Keratinocyte (primary cell): ENCODE results near the gene PCDHB9. TPM values are rescaled to one million over a fixed set of nuclear protein-coding genes. Genes with fewer than 3 reads are reported as not detected.
"Not testable (repeated sequence)": the region's sequence is repeated elsewhere in the genome, so short reads cannot be mapped to it uniquely, and the experiment has no call there.

Experiments used
- DNase-seq: peaks from one replicate; pipeline ENCODE4 v3.0.0-alpha.2; 2011; ENCODE audit warnings: low read depth, missing footprints, low spot score
- FAIRE-seq: peaks from 2 replicates; lab custom pipeline; 2011; peaks lifted over from hg19 to GRCh38; lab: Jason Lieb, UNC
- H2AFZ ChIP-seq: 2 replicates; pipeline ENCODE4 v1.6.0; 2012; ENCODE audit warnings: low read length, control low read depth, inconsistent platforms; ENCODE audit not compliant: control insufficient read depth
- H3K27ac ChIP-seq: 2 replicates; pipeline ENCODE4 v1.5.1; 2011; ENCODE audit warnings: low read length; ENCODE audit not compliant: control insufficient read depth, insufficient read depth
- H3K27me3 ChIP-seq: 3 replicates; pipeline ENCODE4 v1.6.0; 2011; ENCODE audit warnings: low read length; ENCODE audit not compliant: control insufficient read depth, insufficient read depth; ENCODE audit errors: extremely low read depth
- H3K36me3 ChIP-seq, 2 experiments: 2 replicates in 1 of 2; 3 replicates in 1 of 2; pipeline ENCODE4 v1.5.1; 2011; ENCODE audit warnings: low read length in 2 of 2, mild to moderate bottlenecking in 1 of 2; ENCODE audit not compliant: control insufficient read depth in 2 of 2, insufficient read depth in 2 of 2; ENCODE audit errors: extremely low read depth in 1 of 2
- H3K4me1 ChIP-seq: 3 replicates; pipeline ENCODE4 v1.5.1; 2011; ENCODE audit warnings: low read length; ENCODE audit not compliant: control insufficient read depth, insufficient read depth; ENCODE audit errors: extremely low read depth
- H3K4me2 ChIP-seq: 3 replicates; pipeline ENCODE4 v1.6.0; 2011; ENCODE audit warnings: low read depth, low read length; ENCODE audit not compliant: control insufficient read depth, insufficient read depth; ENCODE audit errors: extremely low read depth
- H3K4me3 ChIP-seq, 3 experiments: fragments of 200-600 bp in 1 of 3; sonication (generic) in 1 of 3; 2 replicates in 2 of 3; 3 replicates in 1 of 3; pipeline ENCODE4 v1.5.1; 2011 to 2016; ENCODE audit warnings: low read length in 3 of 3, mild to moderate bottlenecking in 3 of 3, control low read depth in 2 of 3, inconsistent platforms in 1 of 3, low read depth in 1 of 3, mixed read lengths in 1 of 3, mixed run types in 1 of 3, moderate library complexity in 1 of 3; ENCODE audit not compliant: control insufficient read depth in 2 of 3, insufficient read depth in 2 of 3; ENCODE audit errors: extremely low read depth in 1 of 3
- H3K79me2 ChIP-seq: 2 replicates; pipeline ENCODE4 v1.6.0; 2012; ENCODE audit warnings: low read length; ENCODE audit not compliant: control insufficient read depth, insufficient read depth
- H3K9ac ChIP-seq: 3 replicates; pipeline ENCODE4 v1.6.0; 2011; ENCODE audit warnings: low read length; ENCODE audit not compliant: control insufficient read depth, insufficient read depth; ENCODE audit errors: extremely low read depth
- H3K9me1 ChIP-seq: 3 replicates; pipeline ENCODE4 v1.6.0; 2011; ENCODE audit warnings: low read length; ENCODE audit not compliant: control insufficient read depth, insufficient read depth; ENCODE audit errors: extremely low read depth
- H3K9me3 ChIP-seq: 2 replicates; pipeline ENCODE4 v1.5.1; 2012; ENCODE audit warnings: low read depth, low read length; ENCODE audit not compliant: control insufficient read depth
- H4K20me1 ChIP-seq: 3 replicates; pipeline ENCODE4 v1.6.0; 2011; ENCODE audit warnings: low read length; ENCODE audit not compliant: control insufficient read depth, insufficient read depth; ENCODE audit errors: extremely low read depth
- EZH2 ChIP-seq: IDR thresholded peaks from one replicate; pipeline ENCODE4 v1.6.1; 2012; ENCODE audit warnings: inconsistent platforms, mild to moderate bottlenecking, low read length, moderate library complexity
- dilution Hi-C: fragments of 300-500 bp; cut with MboI; formaldehyde crosslinking; loops from one replicate; pipeline ENCODE4 v1.7.0; 2020; ENCODE audit warnings: low sequenced_read_pairs; ENCODE audit not compliant: extremely low pct_ligation_motif_present
- polyA plus RNA-seq, 5 experiments: library from polyadenylated mRNA; depleted of rRNA in 3 of 5; stranded (reverse) in 3 of 5; stranded (forward) in 1 of 5; unstranded in 1 of 5; fragments of >200 nt; gene quantifications; 1 replicate in 1 of 5; 2 replicates in 3 of 5; 3 replicates in 1 of 5; pipeline versions ENCODE4 v1.2.1 to v1.2.3, GENCODE V29; 2011 to 2012; ENCODE audit warnings: missing spikeins in 2 of 5, low read depth in 1 of 5, low replicate concordance in 1 of 5
- TF ChIP-seq, protein P1 (sequence below), 3 experiments: IDR thresholded peaks in 1 of 3; conservative IDR thresholded peaks in 1 of 3; optimal IDR thresholded peaks in 1 of 3; 2 replicates in 2 of 3; 3 replicates in 1 of 3; pipeline versions ENCODE3 to v1.5.1; 2011; ENCODE audit warnings: low read length in 3 of 3, mild to moderate bottlenecking in 3 of 3, moderate library complexity in 2 of 3, control low read depth in 1 of 3, inconsistent platforms in 1 of 3; ENCODE audit not compliant: insufficient read depth in 2 of 3; ENCODE audit errors: extremely low read depth in 1 of 3

The PCDHB9 gene
- polyA plus RNA-seq, 1 donor (not counting 4 experiments of a cell fraction or from before 2014, with no cell fraction given) = not detected

DNA sequence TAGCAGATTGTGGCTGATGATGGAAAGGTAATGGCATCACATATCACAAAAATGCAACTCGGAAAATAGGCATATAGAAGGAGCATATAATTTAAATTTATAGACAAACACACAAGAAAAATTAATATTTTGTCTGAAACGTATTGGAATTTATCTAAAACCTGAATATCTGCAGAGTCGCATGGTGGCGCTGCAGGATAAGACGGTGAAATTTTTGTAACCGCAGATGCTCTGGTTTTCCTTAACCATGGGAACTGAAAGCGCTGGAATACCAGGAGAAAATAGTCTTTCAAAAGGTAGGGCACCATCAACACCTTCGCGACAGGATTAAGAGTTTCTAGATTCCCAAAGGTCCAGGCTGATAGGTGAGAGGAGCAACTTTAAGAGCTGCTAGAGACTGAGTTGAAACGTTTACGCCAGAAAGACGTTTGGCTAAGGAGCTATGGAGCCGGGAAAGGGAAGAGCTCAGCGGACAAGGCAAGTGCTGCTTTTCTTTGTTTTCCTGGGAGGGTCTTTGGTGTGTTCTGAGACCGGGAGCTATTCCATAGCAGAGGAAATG, 47.2 kb downstream of the PCDHB9 start:
- no peaks in the 10 kb centered on the region for H3K4me1 ChIP-seq
- DNase-seq = no peak
- no peak overlapping the region for H3K9ac ChIP-seq
- H3K9me1 ChIP-seq = no peaks in the 10 kb centered on the region
- no peak for TF ChIP-seq EZH2
- no peaks in the 10 kb centered on the region for H3K79me2 ChIP-seq
- no peak for FAIRE-seq
- dilution Hi-C loops = no loop called here
- no peaks in the 10 kb centered on the region for H3K27me3 ChIP-seq
- H3K4me2 ChIP-seq = no peak overlapping the region
- no peak overlapping the region for H2AFZ ChIP-seq
- no peaks in the 10 kb centered on the region for H4K20me1 ChIP-seq
- H3K9me3 ChIP-seq = peaks cover 2% of the 10 kb centered on the region
- H3K27ac ChIP-seq = no peak overlapping the region
- H3K36me3 ChIP-seq = no peaks in the 10 kb centered on the region
- no peak overlapping the region for H3K4me3 ChIP-seq

DNA sequence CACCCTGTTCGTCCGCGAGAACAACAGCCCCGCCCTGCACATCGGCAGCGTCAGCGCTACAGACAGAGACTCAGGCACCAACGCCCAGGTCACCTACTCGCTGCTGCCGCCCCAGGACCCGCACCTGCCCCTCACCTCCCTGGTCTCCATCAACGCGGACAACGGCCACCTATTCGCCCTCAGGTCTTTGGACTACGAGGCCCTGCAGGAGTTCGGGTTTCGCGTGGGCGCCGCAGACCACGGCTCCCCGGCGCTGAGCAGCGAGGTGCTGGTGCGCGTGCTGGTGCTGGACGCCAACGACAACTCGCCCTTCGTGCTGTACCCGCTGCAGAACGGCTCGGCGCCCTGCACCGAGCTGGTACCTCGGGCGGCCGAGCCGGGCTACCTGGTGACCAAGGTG, 49.0 kb downstream of the PCDHB9 start:
- H3K36me3 ChIP-seq, H3K79me2 ChIP-seq, H3K4me2 ChIP-seq, DNase-seq, H3K9ac ChIP-seq, H3K4me1 ChIP-seq, H3K9me3 ChIP-seq, H3K27me3 ChIP-seq, H3K9me1 ChIP-seq, dilution Hi-C loops, H3K4me3 ChIP-seq, H4K20me1 ChIP-seq, FAIRE-seq, H3K27ac ChIP-seq, H2AFZ ChIP-seq: not testable (repeated sequence)

DNA sequence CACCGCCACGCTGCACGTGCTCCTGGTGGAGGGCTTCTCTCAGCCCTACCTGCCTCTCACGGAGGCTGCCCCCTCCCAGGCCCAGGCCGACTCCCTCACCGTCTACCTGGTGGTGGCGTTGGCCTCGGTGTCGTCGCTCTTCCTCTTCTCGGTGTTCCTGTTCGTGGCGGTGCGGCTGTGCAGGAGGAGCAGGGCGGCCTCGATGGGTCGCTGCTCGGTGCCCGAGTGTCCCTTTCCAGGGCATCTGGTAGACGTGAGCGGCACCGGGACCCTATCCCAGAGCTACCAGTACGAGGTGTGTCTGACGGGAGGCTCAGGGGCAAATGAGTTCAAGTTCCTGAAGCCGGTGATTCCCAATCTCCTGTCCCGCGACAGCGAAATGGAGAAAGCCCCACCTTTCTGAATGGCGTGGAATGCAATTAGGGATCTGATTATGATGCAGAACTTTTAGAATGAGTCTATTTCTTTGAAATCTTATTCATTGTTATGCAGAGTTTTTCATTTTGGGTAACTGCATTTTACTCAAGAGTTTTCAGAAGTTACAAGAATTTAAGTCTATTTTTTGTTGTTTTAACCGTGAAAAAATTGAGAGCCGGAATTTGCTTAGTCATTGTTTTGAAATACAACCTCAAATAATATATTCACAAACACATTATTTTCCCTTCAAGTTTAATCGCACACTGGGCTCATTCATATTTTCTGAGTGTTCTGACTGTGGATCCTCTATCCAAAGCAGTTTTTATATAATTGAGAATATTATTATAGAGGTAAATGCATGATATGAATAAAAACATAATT, 49.8 kb downstream of the PCDHB9 start:
- TF ChIP-seq, protein P1, sequence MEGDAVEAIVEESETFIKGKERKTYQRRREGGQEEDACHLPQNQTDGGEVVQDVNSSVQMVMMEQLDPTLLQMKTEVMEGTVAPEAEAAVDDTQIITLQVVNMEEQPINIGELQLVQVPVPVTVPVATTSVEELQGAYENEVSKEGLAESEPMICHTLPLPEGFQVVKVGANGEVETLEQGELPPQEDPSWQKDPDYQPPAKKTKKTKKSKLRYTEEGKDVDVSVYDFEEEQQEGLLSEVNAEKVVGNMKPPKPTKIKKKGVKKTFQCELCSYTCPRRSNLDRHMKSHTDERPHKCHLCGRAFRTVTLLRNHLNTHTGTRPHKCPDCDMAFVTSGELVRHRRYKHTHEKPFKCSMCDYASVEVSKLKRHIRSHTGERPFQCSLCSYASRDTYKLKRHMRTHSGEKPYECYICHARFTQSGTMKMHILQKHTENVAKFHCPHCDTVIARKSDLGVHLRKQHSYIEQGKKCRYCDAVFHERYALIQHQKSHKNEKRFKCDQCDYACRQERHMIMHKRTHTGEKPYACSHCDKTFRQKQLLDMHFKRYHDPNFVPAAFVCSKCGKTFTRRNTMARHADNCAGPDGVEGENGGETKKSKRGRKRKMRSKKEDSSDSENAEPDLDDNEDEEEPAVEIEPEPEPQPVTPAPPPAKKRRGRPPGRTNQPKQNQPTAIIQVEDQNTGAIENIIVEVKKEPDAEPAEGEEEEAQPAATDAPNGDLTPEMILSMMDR (optimal IDR thresholded peaks at IDR 0.05 in 1 of 3, IDR thresholded peaks at IDR 0.05 in 1 of 3, conservative IDR thresholded peaks at IDR 0.05 in 1 of 3; ENCODE audit: extremely low read depth in 1 of 3, insufficient read depth in 2 of 3, low read length in 3 of 3) = no peak
- TF ChIP-seq EZH2 = no peak
- H3K79me2 ChIP-seq = no peaks in the 10 kb centered on the region
- H3K4me2 ChIP-seq = no peak overlapping the region
- H4K20me1 ChIP-seq = no peaks in the 10 kb centered on the region
- H3K9ac ChIP-seq = no peak overlapping the region
- FAIRE-seq (no peak), DNase-seq (no peak)
- H3K27ac ChIP-seq = no peak overlapping the region
- H3K27me3 ChIP-seq = no peaks in the 10 kb centered on the region
- dilution Hi-C loops = no loop called here
- H3K36me3 ChIP-seq = no peaks in the 10 kb centered on the region
- no peaks in the 10 kb centered on the region for H3K9me1 ChIP-seq
- no peaks in the 10 kb centered on the region for H3K4me1 ChIP-seq
- peaks cover 7% of the 10 kb centered on the region for H3K9me3 ChIP-seq
- no peak overlapping the region for H2AFZ ChIP-seq
- H3K4me3 ChIP-seq = no peak overlapping the region

Other genes with a start within 250 kb of the PCDHB9 start
- 1.2 to 2.1 TPM (median 1.9 TPM) in 3 replicates for gene PCDHAC2, start 220.7 kb upstream of the PCDHB9 start, polyA plus RNA-seq
- not detected in 3 replicates for gene PCDHB1, start 135.8 kb upstream of the PCDHB9 start, polyA plus RNA-seq
- gene PCDHB2, start 92.5 kb upstream of the PCDHB9 start, polyA plus RNA-seq = 0.26 to 1.1 TPM (median 0.46 TPM) in 3 replicates
- 0.03 to 0.08 TPM (median 0.05 TPM) in 3 replicates for gene PCDHB3, start 86.7 kb upstream of the PCDHB9 start, polyA plus RNA-seq
- 0.04 to 0.05 TPM in 2 of 3 replicates, not detected in the other for gene PCDHB4, start 65.3 kb upstream of the PCDHB9 start, polyA plus RNA-seq
- gene PCDHB5, start 52.0 kb upstream of the PCDHB9 start, polyA plus RNA-seq = 0.07 to 0.10 TPM (median 0.09 TPM) in 3 replicates
- 0.03 to 0.08 TPM (median 0.05 TPM) in 3 replicates for gene PCDHB6, start 37.1 kb upstream of the PCDHB9 start, polyA plus RNA-seq
- not detected in 3 replicates for gene PCDHB7, start 14.5 kb upstream of the PCDHB9 start, polyA plus RNA-seq
- gene PCDHB8, start 9.4 kb upstream of the PCDHB9 start, polyA plus RNA-seq = not detected in 3 replicates
- 0.02 to 0.09 TPM (median 0.07 TPM) in 3 replicates for gene PCDHB16, start 4.8 kb upstream of the PCDHB9 start, polyA plus RNA-seq
- 0.04 to 0.07 TPM (median 0.05 TPM) in 3 replicates for gene PCDHB10, start 5.2 kb downstream of the PCDHB9 start, polyA plus RNA-seq
- not detected in 3 replicates for gene PCDHB11, start 12.5 kb downstream of the PCDHB9 start, polyA plus RNA-seq
- gene PCDHB12, start 21.6 kb downstream of the PCDHB9 start, polyA plus RNA-seq = 0.03 TPM in 1 of 3 replicates, not detected in the others
- gene PCDHB13, start 26.8 kb downstream of the PCDHB9 start, polyA plus RNA-seq = 0.07 to 0.13 TPM (median 0.09 TPM) in 3 replicates
- gene PCDHB14, start 36.2 kb downstream of the PCDHB9 start, polyA plus RNA-seq = 0.13 to 0.41 TPM (median 0.20 TPM) in 3 replicates
- gene PCDHB15, start 58.2 kb downstream of the PCDHB9 start, polyA plus RNA-seq = 0.03 to 0.31 TPM (median 0.09 TPM) in 3 replicates
- not detected in 3 replicates for gene SLC25A2, start 116.9 kb downstream of the PCDHB9 start, polyA plus RNA-seq
- 37.5 to 58.9 TPM (median 47.5 TPM) in 3 replicates for gene TAF7, start 133.6 kb downstream of the PCDHB9 start, polyA plus RNA-seq
- gene PCDHGA1, start 143.4 kb downstream of the PCDHB9 start, polyA plus RNA-seq = 0.08 to 0.17 TPM (median 0.09 TPM) in 3 replicates
- 0.14 to 0.37 TPM (median 0.35 TPM) in 3 replicates for gene PCDHGA2, start 151.6 kb downstream of the PCDHB9 start, polyA plus RNA-seq
- 0.03 to 0.05 TPM in 2 of 3 replicates, not detected in the other for gene PCDHGA3, start 156.7 kb downstream of the PCDHB9 start, polyA plus RNA-seq
- 0.08 to 0.15 TPM (median 0.09 TPM) in 3 replicates for gene PCDHGB1, start 162.9 kb downstream of the PCDHB9 start, polyA plus RNA-seq
- 0.05 to 0.15 TPM (median 0.14 TPM) in 3 replicates for gene PCDHGA4, start 167.9 kb downstream of the PCDHB9 start, polyA plus RNA-seq
- 0.12 to 0.15 TPM (median 0.12 TPM) in 3 replicates for gene PCDHGB2, start 172.8 kb downstream of the PCDHB9 start, polyA plus RNA-seq
- 0.01 to 0.07 TPM (median 0.06 TPM) in 3 replicates for gene PCDHGA5, start 177.0 kb downstream of the PCDHB9 start, polyA plus RNA-seq
- 0.17 to 0.28 TPM (median 0.18 TPM) in 3 replicates for gene PCDHGB3, start 183.1 kb downstream of the PCDHB9 start, polyA plus RNA-seq
- gene PCDHGA6, start 186.7 kb downstream of the PCDHB9 start, polyA plus RNA-seq = 0.16 to 0.36 TPM (median 0.28 TPM) in 3 replicates
- 0.13 to 0.24 TPM (median 0.14 TPM) in 3 replicates for gene PCDHGA7, start 195.6 kb downstream of the PCDHB9 start, polyA plus RNA-seq
- 1.6 to 2.7 TPM (median 2.4 TPM) in 3 replicates for gene PCDHGB4, start 200.5 kb downstream of the PCDHB9 start, polyA plus RNA-seq
- gene PCDHGA8, start 205.5 kb downstream of the PCDHB9 start, polyA plus RNA-seq = 0.08 to 0.09 TPM (median 0.09 TPM) in 3 replicates
- gene PCDHGB5, start 210.8 kb downstream of the PCDHB9 start, polyA plus RNA-seq = 1.8 to 4.3 TPM (median 1.9 TPM) in 3 replicates
- gene PCDHGA9, start 215.6 kb downstream of the PCDHB9 start, polyA plus RNA-seq = 0.24 to 0.35 TPM (median 0.28 TPM) in 3 replicates
- gene PCDHGB6, start 220.9 kb downstream of the PCDHB9 start, polyA plus RNA-seq = 0.19 to 0.30 TPM (median 0.23 TPM) in 3 replicates
- gene PCDHGA10, start 225.8 kb downstream of the PCDHB9 start, polyA plus RNA-seq = 1.3 to 1.8 TPM (median 1.6 TPM) in 3 replicates
- gene PCDHGB7, start 230.5 kb downstream of the PCDHB9 start, polyA plus RNA-seq = 0.66 to 1.1 TPM (median 0.69 TPM) in 3 replicates
- gene PCDHGA11, start 233.9 kb downstream of the PCDHB9 start, polyA plus RNA-seq = 1.4 to 2.5 TPM (median 1.4 TPM) in 3 replicates
- 0.69 to 1.9 TPM (median 1.0 TPM) in 3 replicates for gene PCDHGA12, start 243.3 kb downstream of the PCDHB9 start, polyA plus RNA-seq